ENCODE results near the gene SLC2A10.

SLC2A10 gene

DNA sequence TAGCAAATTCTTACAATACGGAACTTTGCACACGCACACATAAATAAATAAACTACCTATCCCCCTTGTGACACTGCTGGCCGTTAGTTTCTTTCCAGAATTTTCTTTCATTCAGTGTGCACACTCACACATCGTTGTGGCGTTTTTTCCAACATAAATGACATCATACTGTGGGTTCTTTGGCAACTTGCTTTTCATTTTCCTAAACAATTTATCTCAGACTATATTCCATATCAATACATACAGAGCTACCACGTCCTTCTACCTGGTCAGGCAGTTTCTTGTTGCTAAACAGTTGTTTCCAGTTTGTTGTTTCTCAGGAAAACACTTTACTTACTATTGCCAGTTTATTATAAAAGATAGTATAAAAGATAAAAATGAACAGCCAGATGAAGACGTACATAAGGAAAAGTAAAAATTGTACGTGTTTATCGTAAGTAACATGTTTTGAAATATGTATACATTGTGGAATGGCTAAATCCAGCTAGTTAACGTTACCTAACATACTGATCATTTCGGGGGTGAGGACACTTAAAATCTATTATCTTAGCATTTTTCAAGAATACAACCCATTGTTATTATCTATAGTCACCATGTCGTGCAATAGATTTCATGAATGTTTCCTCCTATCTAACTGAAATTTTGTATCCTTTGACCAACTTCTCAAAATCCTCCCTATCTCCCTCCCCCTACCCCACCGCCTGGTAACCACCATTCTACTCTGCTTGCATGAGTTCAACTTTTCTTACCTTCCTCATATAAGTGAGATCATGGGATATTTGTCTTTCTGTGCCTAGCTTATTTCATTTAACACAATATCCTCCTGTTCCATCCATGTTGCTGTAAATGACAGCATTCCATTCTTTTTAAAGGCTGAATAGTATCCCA is 19.0 kb upstream of the SLC2A10 start:
- TF ChIP-seq, protein P1, sequence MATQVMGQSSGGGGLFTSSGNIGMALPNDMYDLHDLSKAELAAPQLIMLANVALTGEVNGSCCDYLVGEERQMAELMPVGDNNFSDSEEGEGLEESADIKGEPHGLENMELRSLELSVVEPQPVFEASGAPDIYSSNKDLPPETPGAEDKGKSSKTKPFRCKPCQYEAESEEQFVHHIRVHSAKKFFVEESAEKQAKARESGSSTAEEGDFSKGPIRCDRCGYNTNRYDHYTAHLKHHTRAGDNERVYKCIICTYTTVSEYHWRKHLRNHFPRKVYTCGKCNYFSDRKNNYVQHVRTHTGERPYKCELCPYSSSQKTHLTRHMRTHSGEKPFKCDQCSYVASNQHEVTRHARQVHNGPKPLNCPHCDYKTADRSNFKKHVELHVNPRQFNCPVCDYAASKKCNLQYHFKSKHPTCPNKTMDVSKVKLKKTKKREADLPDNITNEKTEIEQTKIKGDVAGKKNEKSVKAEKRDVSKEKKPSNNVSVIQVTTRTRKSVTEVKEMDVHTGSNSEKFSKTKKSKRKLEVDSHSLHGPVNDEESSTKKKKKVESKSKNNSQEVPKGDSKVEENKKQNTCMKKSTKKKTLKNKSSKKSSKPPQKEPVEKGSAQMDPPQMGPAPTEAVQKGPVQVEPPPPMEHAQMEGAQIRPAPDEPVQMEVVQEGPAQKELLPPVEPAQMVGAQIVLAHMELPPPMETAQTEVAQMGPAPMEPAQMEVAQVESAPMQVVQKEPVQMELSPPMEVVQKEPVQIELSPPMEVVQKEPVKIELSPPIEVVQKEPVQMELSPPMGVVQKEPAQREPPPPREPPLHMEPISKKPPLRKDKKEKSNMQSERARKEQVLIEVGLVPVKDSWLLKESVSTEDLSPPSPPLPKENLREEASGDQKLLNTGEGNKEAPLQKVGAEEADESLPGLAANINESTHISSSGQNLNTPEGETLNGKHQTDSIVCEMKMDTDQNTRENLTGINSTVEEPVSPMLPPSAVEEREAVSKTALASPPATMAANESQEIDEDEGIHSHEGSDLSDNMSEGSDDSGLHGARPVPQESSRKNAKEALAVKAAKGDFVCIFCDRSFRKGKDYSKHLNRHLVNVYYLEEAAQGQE (IDR thresholded peaks at IDR 0.05; ENCODE audit: insufficient replicate concordance, low read depth): no peak
- TF ChIP-seq GABPA (IDR thresholded peaks at IDR 0.05; ENCODE audit: low read depth): no peak
- no peaks in the 10 kb centered on the region for H3K27me3 ChIP-seq (ENCODE audit: insufficient read depth, poor library complexity, severe bottlenecking)
- peak in 1 of 2 experiments; percentile 73 for DNase-seq (ENCODE audit: low read depth in 1 of 2, low spot score in 1 of 2)
- H3K27ac ChIP-seq (replicated peaks): peak overlapping the region; percentile 97
- H3K4me3 ChIP-seq (replicated peaks; ENCODE audit: insufficient read depth, low read length): peak overlapping the region; percentile 31

DNA sequence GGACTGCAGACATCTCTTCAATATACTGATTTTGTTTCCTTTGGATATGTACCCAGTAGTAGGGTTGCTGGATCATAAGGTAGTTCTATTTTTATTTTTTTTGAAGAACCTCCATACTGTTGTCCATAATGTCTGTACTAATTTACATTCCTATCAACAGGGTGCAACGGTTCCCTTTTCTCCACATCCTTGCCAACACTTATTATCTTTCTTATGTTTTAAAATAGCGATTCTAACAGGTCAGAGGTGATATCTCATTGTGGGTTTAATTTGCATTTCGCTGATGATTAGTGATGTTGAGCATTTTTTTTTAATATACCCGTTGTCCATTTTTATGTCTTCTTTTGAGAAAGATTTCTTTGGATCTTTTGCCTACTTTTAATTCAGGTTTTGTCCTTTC is 18.3 kb upstream of the SLC2A10 start:
- Histone ChIP-seq H3K27me3 (ENCODE audit: insufficient read depth, poor library complexity, severe bottlenecking) (no peaks in the 10 kb centered on the region), H3K27ac (replicated peaks) (peak overlapping the region; percentile 97), H3K4me3 (replicated peaks; ENCODE audit: insufficient read depth, low read length) (no peak overlapping the region)
- TF ChIP-seq, protein P1 (IDR thresholded peaks at IDR 0.05; ENCODE audit: insufficient replicate concordance, low read depth): no peak
- TF ChIP-seq GABPA (IDR thresholded peaks at IDR 0.05; ENCODE audit: low read depth) (no peak), POLR2AphosphoS5 (IDR thresholded peaks at IDR 0.05; ENCODE audit: low read depth) (no peak), SPI1 (IDR thresholded peaks at IDR 0.05; ENCODE audit: borderline replicate concordance, low read depth) (no peak)
- TF ChIP-seq, protein P2, sequence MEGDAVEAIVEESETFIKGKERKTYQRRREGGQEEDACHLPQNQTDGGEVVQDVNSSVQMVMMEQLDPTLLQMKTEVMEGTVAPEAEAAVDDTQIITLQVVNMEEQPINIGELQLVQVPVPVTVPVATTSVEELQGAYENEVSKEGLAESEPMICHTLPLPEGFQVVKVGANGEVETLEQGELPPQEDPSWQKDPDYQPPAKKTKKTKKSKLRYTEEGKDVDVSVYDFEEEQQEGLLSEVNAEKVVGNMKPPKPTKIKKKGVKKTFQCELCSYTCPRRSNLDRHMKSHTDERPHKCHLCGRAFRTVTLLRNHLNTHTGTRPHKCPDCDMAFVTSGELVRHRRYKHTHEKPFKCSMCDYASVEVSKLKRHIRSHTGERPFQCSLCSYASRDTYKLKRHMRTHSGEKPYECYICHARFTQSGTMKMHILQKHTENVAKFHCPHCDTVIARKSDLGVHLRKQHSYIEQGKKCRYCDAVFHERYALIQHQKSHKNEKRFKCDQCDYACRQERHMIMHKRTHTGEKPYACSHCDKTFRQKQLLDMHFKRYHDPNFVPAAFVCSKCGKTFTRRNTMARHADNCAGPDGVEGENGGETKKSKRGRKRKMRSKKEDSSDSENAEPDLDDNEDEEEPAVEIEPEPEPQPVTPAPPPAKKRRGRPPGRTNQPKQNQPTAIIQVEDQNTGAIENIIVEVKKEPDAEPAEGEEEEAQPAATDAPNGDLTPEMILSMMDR (IDR thresholded peaks at IDR 0.05; ENCODE audit: insufficient read depth, low read length): no peak
- DNase-seq (ENCODE audit: low read depth in 1 of 2, low spot score in 1 of 2): no peak

DNA sequence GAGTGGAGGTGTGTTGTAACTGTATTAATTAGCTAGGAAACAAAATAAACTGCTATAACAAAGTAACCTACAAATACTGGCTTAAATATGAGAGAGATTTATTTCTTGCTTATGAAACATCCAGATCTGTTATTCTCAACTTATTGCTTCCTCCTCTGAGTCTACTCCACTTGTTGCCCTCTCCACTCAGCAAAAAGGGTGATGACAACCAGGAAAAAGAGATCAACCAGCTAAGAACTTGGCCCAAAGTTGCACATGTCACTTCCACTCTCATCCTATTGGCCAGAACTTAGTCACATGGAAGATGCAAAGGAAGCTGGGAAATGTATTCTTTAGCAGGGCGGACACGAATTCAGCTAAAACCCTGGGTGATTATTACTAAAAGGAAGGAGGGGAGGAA is 15.0 kb upstream of the SLC2A10 start:
- DNase-seq (ENCODE audit: low read depth in 1 of 2, low spot score in 1 of 2): peak in 1 of 2 experiments; percentile 62
- TF ChIP-seq SPI1 (IDR thresholded peaks at IDR 0.05; ENCODE audit: borderline replicate concordance, low read depth) (no peak), GABPA (IDR thresholded peaks at IDR 0.05; ENCODE audit: low read depth) (no peak), POLR2AphosphoS5 (IDR thresholded peaks at IDR 0.05; ENCODE audit: low read depth) (no peak)
- TF ChIP-seq, protein P1 (IDR thresholded peaks at IDR 0.05; ENCODE audit: insufficient replicate concordance, low read depth): no peak
- TF ChIP-seq, protein P2 (IDR thresholded peaks at IDR 0.05; ENCODE audit: insufficient read depth, low read length): no peak
- H3K27ac ChIP-seq (replicated peaks): peak overlapping the region; percentile 22
- no peak overlapping the region for H3K4me3 ChIP-seq (replicated peaks; ENCODE audit: insufficient read depth, low read length)
- H3K27me3 ChIP-seq (ENCODE audit: insufficient read depth, poor library complexity, severe bottlenecking): no peaks in the 10 kb centered on the region
